LNCaP clone FGC (cell line): ENCODE data around the gene FOXK2.

ENCODE experiments used
- DNase-seq: peaks from one replicate; pipeline ENCODE4 v3.0.0-alpha.2; 2011; ENCODE audit warnings: low read depth
- H3K4me3 ChIP-seq: 2 replicates; pipeline ENCODE4 v1.5.1; 2011; ENCODE audit warnings: mild to moderate bottlenecking, low read depth, low read length, control low read depth
- CTCF ChIP-seq: IDR thresholded peaks from 2 replicates; pipeline ENCODE4 v1.5.1; 2012; ENCODE audit warnings: mild to moderate bottlenecking; ENCODE audit not compliant: control insufficient read depth, insufficient read depth; ENCODE audit errors: extremely low read depth

The FOXK2 gene

DNA sequence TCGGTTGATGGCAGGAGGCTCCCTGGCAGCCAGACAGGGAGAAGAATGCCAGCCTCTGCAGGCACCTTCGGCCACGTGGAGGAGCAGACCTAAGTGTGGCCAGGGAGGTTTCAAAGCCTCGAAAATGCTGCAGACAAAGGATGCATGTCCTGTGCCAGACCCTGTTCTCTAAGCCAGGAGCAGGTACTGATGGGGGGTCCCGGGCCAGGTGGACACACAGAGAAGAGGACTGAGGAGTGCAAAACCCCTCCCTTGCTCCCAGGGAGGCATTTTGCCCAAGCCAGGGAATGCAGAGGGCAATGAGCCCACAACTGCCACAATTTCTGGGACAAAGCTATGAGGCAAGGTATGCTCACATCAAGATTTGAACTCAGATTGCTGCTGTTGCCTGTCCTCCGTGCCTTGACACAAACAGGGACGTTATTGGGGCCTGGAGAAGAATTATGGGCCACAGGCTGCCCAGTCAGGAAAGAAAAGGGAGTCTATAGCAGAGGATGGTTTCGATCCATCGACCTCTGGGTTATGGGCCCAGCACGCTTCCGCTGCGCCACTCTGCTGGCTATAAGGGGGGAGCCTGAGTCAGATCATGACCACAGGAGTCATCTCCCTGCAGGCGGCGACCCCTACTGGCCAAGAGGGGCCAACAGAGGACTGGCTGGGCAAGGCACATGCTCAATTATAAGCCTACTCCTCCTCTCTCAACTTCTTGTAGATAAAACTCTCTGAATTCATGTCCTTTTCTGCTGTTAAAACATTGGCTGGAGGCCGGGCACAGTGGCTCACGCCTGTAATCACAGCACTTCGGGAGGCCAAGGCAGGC is 25.1 kb upstream of the FOXK2 start:
- no peak overlapping the region for H3K4me3 ChIP-seq
- peak; percentile 92 for DNase-seq
- peak; percentile 97 for TF ChIP-seq CTCF

DNA sequence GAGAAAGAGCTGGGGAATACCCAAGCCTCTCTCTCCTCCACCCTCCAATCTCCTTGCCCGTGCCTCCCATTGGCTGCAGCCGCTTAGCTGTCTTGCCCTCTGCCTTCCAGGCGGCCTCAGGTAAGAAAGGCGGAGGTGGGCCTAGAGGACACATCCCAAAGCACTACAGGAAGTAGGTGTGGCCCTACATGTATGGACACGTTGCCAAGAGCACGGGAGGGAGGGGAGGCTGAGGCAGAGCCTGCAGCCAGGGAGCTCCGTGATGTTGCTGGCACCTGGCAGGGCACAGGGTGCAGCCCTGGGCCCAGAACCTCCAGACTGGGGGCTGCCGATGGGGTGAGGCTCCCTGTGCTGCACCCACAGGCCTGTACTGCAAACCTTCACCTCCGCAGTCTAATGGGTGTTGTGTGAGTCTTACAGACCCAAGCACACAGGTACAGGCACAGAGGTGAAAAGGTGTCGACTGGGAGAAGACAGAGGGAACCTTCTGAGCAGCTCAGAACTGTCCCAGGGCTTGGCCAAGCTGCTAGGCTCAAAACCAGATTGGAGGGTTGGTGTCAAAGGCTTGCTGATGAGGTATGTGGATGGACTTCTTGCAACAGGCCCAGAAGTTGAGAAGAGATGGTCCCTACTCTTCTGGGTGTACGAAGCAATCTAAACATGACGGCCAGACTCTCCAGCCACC is 23.5 kb upstream of the FOXK2 start:
- TF ChIP-seq CTCF = no peak
- no peak for DNase-seq
- no peak overlapping the region; the same call in 1 of the 2 replicates for H3K4me3 ChIP-seq

- TF ChIP-seq CTCF = no peak
- peak; percentile 79 for DNase-seq
- H3K4me3 ChIP-seq = peak overlapping the region; percentile 63
These were observed 22.8 kb upstream of the FOXK2 start for GRCh38 chr17:82496529-82497434.

DNA sequence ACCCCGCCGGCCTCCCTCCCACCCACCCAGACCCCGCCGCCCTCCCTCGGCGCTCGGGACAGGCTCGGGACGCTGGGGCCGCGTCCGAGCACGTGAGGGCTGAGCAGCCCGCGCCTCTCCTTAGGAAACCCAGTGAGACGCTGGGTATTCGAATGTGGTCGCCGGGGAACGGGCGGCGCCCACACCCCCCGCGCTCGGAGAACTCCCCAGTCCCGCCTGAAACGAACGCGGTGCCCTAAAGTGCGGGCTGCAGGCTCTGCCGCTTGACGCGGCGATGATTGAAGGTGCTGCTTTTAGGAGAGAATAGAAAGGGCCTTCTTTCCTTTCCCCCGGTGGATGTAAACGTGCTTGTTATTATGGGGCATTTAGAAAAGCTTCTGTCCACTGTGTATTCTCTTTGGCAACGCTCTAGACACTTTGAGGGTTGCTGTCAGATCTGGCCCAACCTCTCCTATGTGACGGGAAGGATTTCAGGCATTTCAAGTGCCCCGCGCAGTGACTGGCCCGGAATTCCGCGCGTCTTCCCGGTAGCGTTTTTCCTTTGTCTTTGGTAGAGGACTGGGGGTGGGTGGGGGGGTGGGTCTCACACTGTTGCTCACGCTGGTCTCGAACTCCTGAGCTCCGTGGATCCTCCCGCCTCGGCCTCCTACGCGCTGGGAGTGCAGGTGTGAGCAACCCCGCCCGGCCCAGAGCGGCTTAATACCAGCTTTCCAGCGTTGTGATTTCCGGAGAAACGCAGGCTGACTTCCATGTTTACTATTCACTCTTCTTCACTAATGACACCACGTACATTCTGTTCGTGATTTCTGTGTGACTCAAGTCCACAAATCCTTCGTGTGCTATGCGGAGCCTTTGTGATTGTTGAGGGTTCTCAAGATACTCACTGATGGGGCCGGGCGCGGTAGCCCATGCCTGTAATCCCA is 21.8 kb upstream of the FOXK2 start:
- no peak for DNase-seq
- peak overlapping the region; percentile 46 for H3K4me3 ChIP-seq
- TF ChIP-seq CTCF = no peak

DNA sequence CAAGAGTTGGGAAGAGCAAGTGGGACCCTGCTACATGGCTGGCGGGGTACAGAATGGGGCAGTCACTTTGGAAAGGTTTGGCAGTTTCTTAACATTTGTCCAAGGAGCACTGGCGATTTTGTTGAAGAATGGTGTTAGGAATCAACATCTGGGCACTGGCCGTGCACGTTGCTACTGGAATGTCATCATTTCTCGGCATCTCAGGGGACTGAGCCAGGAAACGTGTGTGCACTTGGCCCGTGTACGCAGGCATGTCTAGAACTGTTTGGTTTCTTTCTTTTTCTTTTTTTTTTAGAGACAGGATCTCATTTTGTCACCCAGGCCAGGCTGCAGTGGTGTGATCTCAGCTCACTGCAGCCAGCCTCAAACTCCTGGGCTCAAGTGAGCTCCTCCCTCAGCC is 17.3 kb upstream of the FOXK2 start:
- no peak for DNase-seq
- no peak overlapping the region for H3K4me3 ChIP-seq
- TF ChIP-seq CTCF = no peak
